Ishikawa (cell line): Measurements from ENCODE around the gene FEM1B.

Experiments
- CEBPB ChIP-seq: IDR thresholded peaks from 2 replicates; pipeline ENCODE4 v1.6.1; 2012
- CREB1 ChIP-seq: IDR thresholded peaks from 2 replicates; pipeline ENCODE4 v1.6.1; 2012; ENCODE audit warnings: low read depth
- EGR1 ChIP-seq: IDR thresholded peaks from 2 replicates; pipeline ENCODE4 v1.6.1; 2012
- EP300 ChIP-seq: IDR thresholded peaks from 2 replicates; pipeline ENCODE4 v1.6.1; 2012; ENCODE audit warnings: borderline replicate concordance
- FOXM1 ChIP-seq: IDR thresholded peaks from 2 replicates; pipeline ENCODE4 v1.6.1; 2012; ENCODE audit warnings: low read depth, borderline replicate concordance
- NFIC ChIP-seq: IDR thresholded peaks from 2 replicates; pipeline ENCODE4 v1.6.1; 2012
- RAD21 ChIP-seq: IDR thresholded peaks from 2 replicates; pipeline ENCODE4 v1.6.1; 2012; ENCODE audit warnings: low read depth
- TAF1 ChIP-seq: IDR thresholded peaks from 2 replicates; pipeline ENCODE4 v1.6.1; 2012; ENCODE audit warnings: low read depth, mild to moderate bottlenecking
- TCF12 ChIP-seq: IDR thresholded peaks from 2 replicates; pipeline ENCODE4 v1.6.1; 2012; ENCODE audit warnings: low read depth
- TEAD4 ChIP-seq: IDR thresholded peaks from 2 replicates; pipeline ENCODE4 v1.6.1; 2012
- YY1 ChIP-seq: IDR thresholded peaks from 2 replicates; pipeline ENCODE4 v1.6.1; 2012; ENCODE audit warnings: low read depth
- ZBTB7A ChIP-seq: IDR thresholded peaks from 2 replicates; pipeline ENCODE4 v1.6.1; 2012; ENCODE audit warnings: low read depth
- TF ChIP-seq, protein P1 (sequence below): IDR thresholded peaks from 2 replicates; pipeline ENCODE4 v1.6.1; 2012
- TF ChIP-seq, protein P2 (sequence below): IDR thresholded peaks from 2 replicates; pipeline ENCODE4 v1.6.1; 2012
- TF ChIP-seq, protein P3 (sequence below): IDR thresholded peaks from 2 replicates; pipeline ENCODE4 v1.6.1; 2012; ENCODE audit warnings: low read depth, mild to moderate bottlenecking

Gene FEM1B

DNA sequence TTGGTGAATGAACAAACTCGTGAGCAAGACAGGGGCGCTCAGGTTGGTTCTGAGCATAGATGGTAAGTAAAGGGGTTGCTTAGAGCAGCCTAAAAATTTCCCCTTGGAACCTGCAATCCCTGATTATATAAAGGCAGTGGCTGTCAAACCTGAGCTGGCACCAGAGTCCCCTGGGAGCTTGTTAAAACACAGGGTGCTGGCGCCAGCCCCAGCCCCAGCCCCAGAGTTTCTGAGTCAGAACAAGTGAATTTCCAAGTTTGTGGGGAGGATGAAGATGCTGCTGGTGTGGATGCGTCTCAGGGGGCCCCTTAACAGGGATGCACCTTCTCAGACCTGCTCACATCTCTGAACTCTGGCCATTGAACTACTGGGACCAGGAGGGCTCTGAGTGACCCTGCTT, 48.2 kb downstream of the FEM1B start:
- TF ChIP-seq CEBPB (no peak), TEAD4 (no peak), FOXM1 (no peak), YY1 (no peak), RAD21 (no peak), TCF12 (no peak), EP300 (no peak), CREB1 (no peak)

DNA sequence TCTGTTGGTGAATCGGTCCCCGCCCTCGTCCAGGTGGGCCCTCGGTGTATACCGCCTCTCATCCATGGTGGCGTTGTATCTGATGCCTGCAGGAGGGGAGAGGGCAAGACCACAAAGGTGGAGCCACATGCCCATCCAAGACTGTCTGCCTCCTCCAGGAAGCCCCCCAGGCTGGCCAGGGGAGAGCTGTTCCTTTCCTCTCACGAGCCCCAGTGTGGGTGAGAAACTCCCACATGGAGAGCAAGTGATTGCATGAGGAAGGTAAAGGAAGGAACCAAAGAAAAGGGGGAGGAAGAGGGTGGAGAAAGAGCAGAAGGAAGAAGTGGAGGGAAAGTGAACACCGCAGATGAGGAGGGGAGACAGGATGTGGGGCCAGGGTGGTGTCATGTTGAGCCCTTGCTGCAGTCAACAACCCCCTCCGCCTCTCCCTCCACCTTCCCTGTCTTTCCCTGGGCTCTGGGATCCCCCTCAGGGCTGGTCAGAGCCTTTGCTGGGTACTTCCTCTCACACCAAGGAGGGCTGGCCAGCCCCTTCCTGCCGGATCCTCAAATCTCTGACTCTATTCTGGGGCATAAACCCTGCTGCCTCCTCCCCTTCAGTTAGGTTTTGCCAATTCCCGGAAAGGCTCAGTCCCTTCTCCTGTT, 49.3 kb downstream of the FEM1B start:
- TF ChIP-seq, protein P1, sequence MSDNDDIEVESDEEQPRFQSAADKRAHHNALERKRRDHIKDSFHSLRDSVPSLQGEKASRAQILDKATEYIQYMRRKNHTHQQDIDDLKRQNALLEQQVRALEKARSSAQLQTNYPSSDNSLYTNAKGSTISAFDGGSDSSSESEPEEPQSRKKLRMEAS: no peak
- TF ChIP-seq, protein P2, sequence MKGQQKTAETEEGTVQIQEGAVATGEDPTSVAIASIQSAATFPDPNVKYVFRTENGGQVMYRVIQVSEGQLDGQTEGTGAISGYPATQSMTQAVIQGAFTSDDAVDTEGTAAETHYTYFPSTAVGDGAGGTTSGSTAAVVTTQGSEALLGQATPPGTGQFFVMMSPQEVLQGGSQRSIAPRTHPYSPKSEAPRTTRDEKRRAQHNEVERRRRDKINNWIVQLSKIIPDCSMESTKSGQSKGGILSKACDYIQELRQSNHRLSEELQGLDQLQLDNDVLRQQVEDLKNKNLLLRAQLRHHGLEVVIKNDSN: no peak
- TF ChIP-seq CREB1 (no peak), EP300 (no peak), YY1 (no peak), TCF12 (no peak), TAF1 (no peak), CEBPB (no peak), EGR1 (no peak), TEAD4 (no peak), RAD21 (no peak), ZBTB7A (no peak), FOXM1 (no peak), NFIC (no peak)
- TF ChIP-seq, protein P3, sequence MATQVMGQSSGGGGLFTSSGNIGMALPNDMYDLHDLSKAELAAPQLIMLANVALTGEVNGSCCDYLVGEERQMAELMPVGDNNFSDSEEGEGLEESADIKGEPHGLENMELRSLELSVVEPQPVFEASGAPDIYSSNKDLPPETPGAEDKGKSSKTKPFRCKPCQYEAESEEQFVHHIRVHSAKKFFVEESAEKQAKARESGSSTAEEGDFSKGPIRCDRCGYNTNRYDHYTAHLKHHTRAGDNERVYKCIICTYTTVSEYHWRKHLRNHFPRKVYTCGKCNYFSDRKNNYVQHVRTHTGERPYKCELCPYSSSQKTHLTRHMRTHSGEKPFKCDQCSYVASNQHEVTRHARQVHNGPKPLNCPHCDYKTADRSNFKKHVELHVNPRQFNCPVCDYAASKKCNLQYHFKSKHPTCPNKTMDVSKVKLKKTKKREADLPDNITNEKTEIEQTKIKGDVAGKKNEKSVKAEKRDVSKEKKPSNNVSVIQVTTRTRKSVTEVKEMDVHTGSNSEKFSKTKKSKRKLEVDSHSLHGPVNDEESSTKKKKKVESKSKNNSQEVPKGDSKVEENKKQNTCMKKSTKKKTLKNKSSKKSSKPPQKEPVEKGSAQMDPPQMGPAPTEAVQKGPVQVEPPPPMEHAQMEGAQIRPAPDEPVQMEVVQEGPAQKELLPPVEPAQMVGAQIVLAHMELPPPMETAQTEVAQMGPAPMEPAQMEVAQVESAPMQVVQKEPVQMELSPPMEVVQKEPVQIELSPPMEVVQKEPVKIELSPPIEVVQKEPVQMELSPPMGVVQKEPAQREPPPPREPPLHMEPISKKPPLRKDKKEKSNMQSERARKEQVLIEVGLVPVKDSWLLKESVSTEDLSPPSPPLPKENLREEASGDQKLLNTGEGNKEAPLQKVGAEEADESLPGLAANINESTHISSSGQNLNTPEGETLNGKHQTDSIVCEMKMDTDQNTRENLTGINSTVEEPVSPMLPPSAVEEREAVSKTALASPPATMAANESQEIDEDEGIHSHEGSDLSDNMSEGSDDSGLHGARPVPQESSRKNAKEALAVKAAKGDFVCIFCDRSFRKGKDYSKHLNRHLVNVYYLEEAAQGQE: no peak

DNA sequence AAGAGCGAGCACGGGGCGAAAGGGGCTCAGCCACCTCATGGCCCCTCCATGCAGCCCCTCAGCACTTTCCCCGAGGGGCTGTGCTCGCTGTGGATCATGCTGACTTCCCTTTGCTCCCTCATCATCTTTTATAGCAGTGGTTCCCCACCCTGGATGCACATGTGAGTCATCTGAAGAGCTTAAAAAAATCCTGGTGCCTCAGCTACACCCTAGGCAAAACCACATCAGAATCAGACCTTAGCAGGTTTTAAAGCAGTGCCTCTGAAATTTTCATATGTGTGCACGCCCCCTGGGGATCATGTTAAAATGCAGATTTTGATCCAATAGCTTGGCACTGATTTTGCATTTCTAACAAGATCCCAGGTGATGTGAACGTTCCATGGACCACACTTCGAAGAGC, 50.9 kb downstream of the FEM1B start:
- no peak for TF ChIP-seq EP300
- TF ChIP-seq CREB1: no peak
- TF ChIP-seq, protein P1: no peak
- TF ChIP-seq, protein P3: no peak
- no peak for TF ChIP-seq YY1
- no peak for TF ChIP-seq TCF12

DNA sequence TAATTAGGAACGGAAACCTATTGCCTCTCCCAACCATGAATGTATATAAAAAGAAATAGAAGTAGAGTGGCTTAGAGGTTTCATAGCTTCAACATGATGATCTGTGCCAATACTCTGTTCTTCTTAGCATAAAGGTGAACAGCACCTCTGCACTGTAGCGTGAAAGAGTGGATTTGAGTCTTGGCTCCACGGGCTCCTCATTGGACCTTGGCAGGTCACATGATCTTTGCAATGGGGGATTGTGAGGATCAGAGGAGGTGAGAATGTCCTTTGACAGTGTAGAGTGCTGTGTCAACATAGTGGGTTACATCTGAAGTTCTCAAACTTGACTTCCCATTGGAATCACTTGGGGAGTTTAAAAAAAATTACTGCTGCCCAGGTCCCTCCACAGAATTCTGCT, 51.4 kb downstream of the FEM1B start:
- TF ChIP-seq FOXM1 (no peak), YY1 (no peak), TEAD4 (no peak), RAD21 (no peak)
- TF ChIP-seq, protein P2: no peak
- TF ChIP-seq, protein P1: no peak

DNA sequence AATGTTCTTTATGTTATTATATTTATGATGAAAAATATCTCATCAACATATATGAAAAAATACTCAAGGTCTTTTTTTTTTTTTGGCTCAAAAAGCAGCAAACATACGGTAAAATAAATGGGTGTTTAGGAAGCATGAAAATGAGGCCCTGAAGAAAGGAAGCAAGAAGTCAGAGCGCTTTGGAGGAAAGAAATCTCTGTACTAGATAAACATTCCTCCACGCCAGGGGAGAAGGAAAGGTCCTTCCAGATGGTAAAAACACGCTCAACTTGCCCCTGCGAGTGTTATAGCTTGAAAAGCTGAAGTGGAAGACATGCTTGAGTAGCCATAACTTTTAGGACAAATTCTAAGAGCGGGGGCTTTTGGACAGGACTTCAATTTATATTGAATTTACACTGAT, 52.9 kb downstream of the FEM1B start:
- no peak for TF ChIP-seq NFIC
- TF ChIP-seq YY1: no peak
- no peak for TF ChIP-seq TCF12
- TF ChIP-seq TEAD4: no peak
- TF ChIP-seq TAF1: no peak
- no peak for TF ChIP-seq ZBTB7A
- no peak for TF ChIP-seq RAD21
- no peak for TF ChIP-seq EP300
- TF ChIP-seq FOXM1: no peak
- TF ChIP-seq, protein P1: no peak
- TF ChIP-seq CREB1: no peak
- TF ChIP-seq, protein P2: no peak
- TF ChIP-seq, protein P3: no peak
- TF ChIP-seq EGR1: no peak
- TF ChIP-seq CEBPB: no peak
